Dedifferentiated amniotic fluid mesenchymal stem cell (primary cell): ENCODE results near the gene LRAT.

ENCODE experiments used
- DNase-seq: peaks from one replicate; pipeline ENCODE4 v3.0.0-alpha.2; 2016; ENCODE audit errors: extremely low spot score

LRAT gene

DNA sequence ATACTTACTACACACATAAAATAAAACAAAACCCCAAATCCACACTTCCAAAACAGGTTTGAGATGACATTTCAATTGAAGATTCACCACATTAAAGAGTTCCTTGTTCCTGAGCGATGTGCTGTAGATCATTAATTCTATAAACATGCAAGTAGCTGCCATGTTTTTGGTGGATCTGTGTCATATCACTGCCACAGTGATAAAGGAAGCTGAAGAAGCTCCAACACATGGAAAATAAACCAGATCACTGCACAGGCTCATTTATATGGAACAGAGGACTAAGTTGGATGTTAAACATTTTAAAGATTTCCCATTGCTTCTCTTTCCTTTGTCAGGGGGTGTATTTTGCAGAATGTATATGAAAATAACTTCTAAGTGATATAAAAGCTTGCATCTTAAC, 34.5 kb downstream of the LRAT start:
- DNase-seq = no peak

DNA sequence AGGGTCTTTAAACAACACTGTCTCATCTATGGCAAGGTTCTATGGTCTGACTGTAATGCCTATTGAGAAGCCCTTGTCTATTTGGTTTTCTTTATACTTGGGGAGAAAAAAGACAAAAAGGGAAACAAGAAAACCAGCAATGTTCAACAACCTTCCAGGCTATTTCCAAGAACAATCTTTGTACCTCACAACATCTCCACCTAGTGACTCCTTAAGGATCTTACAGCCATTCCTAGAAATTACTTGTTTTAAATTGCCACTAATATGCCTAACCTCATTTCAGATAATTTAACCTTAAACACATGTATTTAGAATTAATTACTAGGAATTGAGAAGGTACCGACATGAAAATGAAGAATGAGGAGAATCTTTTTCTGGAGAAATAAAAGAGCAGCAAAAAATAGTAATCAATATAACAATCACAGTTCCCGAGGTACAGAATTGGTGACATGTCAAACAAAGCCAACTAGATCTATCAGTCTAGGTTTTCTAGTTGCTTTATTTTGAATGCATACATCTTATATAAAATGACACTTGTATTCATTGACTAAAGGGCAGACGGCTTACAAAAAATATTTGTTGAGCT, 35.7 kb downstream of the LRAT start:
- peak; percentile 74 for DNase-seq

DNA sequence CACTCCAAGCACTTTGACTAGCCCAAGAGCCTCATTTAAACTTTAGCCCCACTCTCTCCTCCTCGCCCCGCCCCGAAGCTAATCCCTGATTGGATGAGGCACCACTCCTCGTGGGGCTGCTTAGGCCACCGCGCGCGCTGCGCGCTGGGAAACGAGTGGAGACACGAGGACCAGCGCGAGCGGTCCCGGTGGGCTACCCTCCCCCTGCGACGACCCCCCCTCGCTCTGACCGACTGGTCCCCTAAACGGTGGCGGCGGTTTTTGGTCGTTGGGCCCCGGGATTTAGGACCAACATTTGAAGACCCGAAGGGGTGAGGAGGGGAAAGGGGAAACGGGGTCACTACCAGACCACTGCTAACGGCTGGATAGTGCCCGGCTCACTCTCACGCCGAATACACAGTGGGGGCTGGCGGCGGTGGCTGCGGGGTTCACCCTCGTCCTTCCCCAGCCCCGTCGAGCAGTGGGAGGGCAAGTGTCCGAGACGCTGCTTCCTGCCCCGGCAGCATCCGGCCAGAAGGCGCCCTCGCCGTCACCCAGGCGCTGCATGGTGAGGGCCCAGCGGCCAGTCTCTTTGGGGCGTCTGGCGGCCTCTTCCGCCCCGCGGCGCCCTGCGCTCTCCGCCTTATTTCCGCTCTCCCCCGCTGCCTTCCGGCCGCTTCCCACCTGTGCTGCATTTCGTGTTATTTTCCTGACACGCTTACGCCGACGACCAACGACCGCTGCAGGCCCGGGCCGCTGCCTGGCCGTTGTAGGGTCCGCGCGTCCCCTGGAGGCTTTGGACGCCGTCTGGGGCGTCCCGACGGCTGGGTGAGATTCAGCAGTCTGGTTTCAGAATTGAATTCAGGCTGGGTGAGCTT, 37.6 kb downstream of the LRAT start, which contains the start of gene RBM46:
TSS of gene RBM46 (plus strand) at position 147 of the 857 bp plus-strand sequence. CDS start 15,481 bp downstream, outside the sequence.
- no peak for DNase-seq

DNA sequence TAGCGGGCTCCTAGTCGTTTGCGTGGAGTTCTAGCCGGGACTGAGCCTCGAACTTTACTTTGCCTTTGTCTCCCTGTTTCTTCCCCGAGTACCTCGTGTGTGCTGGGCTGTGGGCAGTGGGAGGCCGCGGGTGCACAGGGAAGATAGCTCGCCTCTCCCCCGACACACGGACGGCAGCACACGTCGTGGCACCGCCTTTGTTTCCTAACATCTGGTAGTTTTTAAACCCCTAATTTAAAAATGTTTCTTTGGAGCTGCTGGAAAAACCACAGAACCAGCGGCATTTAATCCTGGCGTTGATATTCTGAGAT, 38.1 kb downstream of the LRAT start:
- no peak for DNase-seq
